ENCODE data around the gene KAZN.

KAZN gene

GRCh38 chr1:14994148-14994547 lies 395.7 kb downstream of the KAZN start:
- no peak overlapping the region for H3K4me3 ChIP-seq (ENCODE audit: low read depth, low read length)
- no peak for TF ChIP-seq CTCF (IDR thresholded peaks at IDR 0.05; ENCODE audit: low read depth, low read length)

- no peak for TF ChIP-seq CTCF (IDR thresholded peaks at IDR 0.05; ENCODE audit: low read depth, low read length)
- H3K4me3 ChIP-seq (ENCODE audit: low read depth, low read length) = no peak overlapping the region
These were observed 396.5 kb downstream of the KAZN start for GRCh38 chr1:14994841-14995437.

GRCh38 chr1:14996133-14997050 lies 397.9 kb downstream of the KAZN start:
- H3K4me3 ChIP-seq (ENCODE audit: low read depth, low read length) = no peak overlapping the region
- TF ChIP-seq CTCF (IDR thresholded peaks at IDR 0.05; ENCODE audit: low read depth, low read length) = no peak

GRCh38 chr1:14997646-14998276 lies 399.3 kb downstream of the KAZN start:
- no peak for TF ChIP-seq CTCF (IDR thresholded peaks at IDR 0.05; ENCODE audit: low read depth, low read length)
- H3K4me3 ChIP-seq (ENCODE audit: low read depth, low read length) = no peak overlapping the region

GRCh38 chr1:14999441-14999840 lies 401.0 kb downstream of the KAZN start:
- no peak overlapping the region for H3K4me3 ChIP-seq (ENCODE audit: low read depth, low read length)
- no peak for TF ChIP-seq CTCF (IDR thresholded peaks at IDR 0.05; ENCODE audit: low read depth, low read length)

GRCh38 chr1:15000030-15000429 lies 401.5 kb downstream of the KAZN start:
- TF ChIP-seq CTCF (IDR thresholded peaks at IDR 0.05; ENCODE audit: low read depth, low read length) = no peak
- no peak overlapping the region for H3K4me3 ChIP-seq (ENCODE audit: low read depth, low read length)

GRCh38 chr1:15000671-15001070 lies 402.2 kb downstream of the KAZN start:
- no peak overlapping the region for H3K4me3 ChIP-seq (ENCODE audit: low read depth, low read length)
- no peak for TF ChIP-seq CTCF (IDR thresholded peaks at IDR 0.05; ENCODE audit: low read depth, low read length)
